K562 (cell line): ENCODE data around the gene BLOC1S3. TPM values are rescaled to one million over a fixed set of nuclear protein-coding genes. Genes with fewer than 3 reads are reported as not detected.
A peak's percentile ranks its signal among the peaks of the same experiment; 100 is the strongest.

Experiments
- CEBPG ChIP-seq, 3 experiments: fragments of 200-800 bp in 1 of 3; sonication (Bioruptor generic) in 1 of 3; sonication (generic) in 1 of 3; formaldehyde crosslinking in 1 of 3; IDR thresholded peaks in 2 of 3; conservative IDR thresholded peaks in 1 of 3; 2 replicates each; pipeline versions ENCODE4 v1.6.1 to v1.8.0; 2016 to 2022; ENCODE audit warnings: missing compliant biosample characterization in 2 of 3, missing genetic modification characterization in 2 of 3, mild to moderate bottlenecking in 1 of 3, missing genetic modification reagents in 1 of 3
- CREB1 ChIP-seq, 2 experiments: sonication (generic) in 1 of 2; formaldehyde crosslinking in 1 of 2; IDR thresholded peaks; 2 replicates each; pipeline versions ENCODE4 v1.6.1 to v1.8.0; 2012 to 2022; ENCODE audit warnings: inconsistent platforms in 1 of 2, mild to moderate bottlenecking in 1 of 2, missing genetic modification reagents in 1 of 2, moderate library complexity in 1 of 2
- GABPB2 ChIP-seq: fragments of 250-450 bp; sonication (Bioruptor Pico); conservative IDR thresholded peaks from 2 replicates; pipeline ENCODE4 v1.5.1; 2021; ENCODE audit warnings: mild to moderate bottlenecking
- ID3 ChIP-seq, 2 experiments: fragments of 250-450 bp in 1 of 2; fragments of 450-650 bp in 1 of 2; sonication (Bioruptor Pico) in 1 of 2; IDR thresholded peaks; 2 replicates each; pipeline versions ENCODE4 v1.6.1 to v1.8.0; 2016 to 2021; ENCODE audit warnings: mild to moderate bottlenecking in 2 of 2, moderate library complexity in 2 of 2, missing compliant biosample characterization in 1 of 2, missing genetic modification characterization in 1 of 2
- L3MBTL2 ChIP-seq: fragments of 450-650 bp; IDR thresholded peaks from 2 replicates; pipeline ENCODE4 v1.6.1; 2016; ENCODE audit warnings: mild to moderate bottlenecking, moderate library complexity
- RBM25 ChIP-seq: fragments of 200-400 bp; formaldehyde crosslinking; IDR thresholded peaks from 2 replicates; pipeline ENCODE4 v1.6.1; 2018; ENCODE audit warnings: low read length, low read depth, moderate library complexity; ENCODE audit not compliant: severe bottlenecking
- TAF15 ChIP-seq: fragments of 200-400 bp; formaldehyde crosslinking; IDR thresholded peaks from 2 replicates; pipeline ENCODE4 v1.6.1; 2017; ENCODE audit warnings: mild to moderate bottlenecking, low read depth, low read length, moderate library complexity
- ZBTB12 ChIP-seq: fragments of 250-450 bp; sonication (Bioruptor Pico); IDR thresholded peaks from 2 replicates; pipeline ENCODE4 v1.4.0; 2020
- ZNF318 ChIP-seq, 2 experiments: fragments of 450-650 bp; IDR thresholded peaks; 2 replicates each; pipeline ENCODE4 v1.6.1; 2016; ENCODE audit warnings: mild to moderate bottlenecking in 2 of 2, borderline replicate concordance in 1 of 2, low read depth in 1 of 2, moderate library complexity in 1 of 2
- ZNF57 ChIP-seq: fragments of 450-650 bp; formaldehyde crosslinking; IDR thresholded peaks from 2 replicates; pipeline ENCODE4 v1.4.0; 2020; ENCODE audit warnings: mild to moderate bottlenecking, moderate library complexity
- ZNF584 ChIP-seq: fragments of 200-800 bp; sonication (Bioruptor generic); IDR thresholded peaks from 2 replicates; pipeline ENCODE4 v1.6.1; 2016; ENCODE audit warnings: low read depth, mild to moderate bottlenecking, missing genetic modification characterization, missing compliant biosample characterization
- ZNF740 ChIP-seq, 3 experiments: fragments of 200-800 bp in 1 of 3; sonication (Bioruptor generic) in 1 of 3; sonication (generic) in 1 of 3; formaldehyde crosslinking in 1 of 3; IDR thresholded peaks; 2 replicates each; pipeline versions ENCODE4 v1.6.1 to v1.8.0; 2016 to 2022; ENCODE audit warnings: mild to moderate bottlenecking in 2 of 3, missing compliant biosample characterization in 2 of 3, missing genetic modification characterization in 2 of 3, missing genetic modification reagents in 1 of 3
- polyA plus RNA-seq, 8 experiments: library from polyadenylated mRNA; depleted of rRNA in 4 of 8; stranded (reverse) in 5 of 8; unstranded in 3 of 8; fragments of >200 nt; fragmentation: Nextera tagmentation in 2 of 8; fragmentation: Illumina TruSeq in 1 of 8; extraction: Ambion mirVana in 2 of 8; extraction: Trizol in 1 of 8; gene quantifications; 2 replicates each; pipeline versions ENCODE4 v1.2.1 to v1.2.3, GENCODE V29; 2011 to 2014; ENCODE audit warnings: inconsistent platforms in 1 of 8, missing spikeins in 1 of 8
- total RNA-seq, 7 experiments: library from RNA; depleted of rRNA in 6 of 7; stranded (reverse); fragments of >200 nt in 6 of 7; fragmentation: Illumina TruSeq in 2 of 7; extraction: Trizol in 2 of 7; gene quantifications; 2 replicates each; pipeline versions ENCODE4 v1.2.1 to v1.2.3, GENCODE V29; 2011 to 2021; ENCODE audit warnings: low replicate concordance in 1 of 7

BLOC1S3 gene
- total and polyA plus RNA-seq, 9 of the 15 experiments (the other 6 are each of a cell fraction or from before 2014, with no cell fraction given) = 3.9 to 20.2 (median 10.4) TPM

GRCh38 chr19:45195764-45196163 lies 17.2 kb downstream of the BLOC1S3 start (continued):
- TF ChIP-seq ID3 (CRISPR knock-in tag; IDR thresholded peaks at IDR 0.05) (no peak), ID3 (tag; IDR thresholded peaks at IDR 0.05) (no peak), ZNF584 (no peak), ZBTB12 (no peak), ZNF57 (CRISPR knock-in tag) (no peak), CEBPG (CRISPR knock-in tag; IDR thresholded peaks at IDR 0.05) (no peak), CEBPG (tag; conservative IDR thresholded peaks at IDR 0.05 in 1 of 2, IDR thresholded peaks at IDR 0.05 in 1 of 2) (no peak), CREB1 (IDR thresholded peaks at IDR 0.05) (no peak), CREB1 (CRISPR knock-in tag; IDR thresholded peaks at IDR 0.05) (no peak), ZNF318 (IDR thresholded peaks at IDR 0.05; ENCODE audit: borderline replicate concordance in 1 of 2, low read depth in 1 of 2) (0 out of 4 replicates have a peak, but pooled peaks of 1 of the 2 experiments have one; percentile 33), L3MBTL2 (peak; percentile 21; the same call in 1 of the 2 replicates), TAF15 (no peak), ZNF740 (CRISPR knock-in tag; IDR thresholded peaks at IDR 0.05) (no peak), ZNF740 (tag; IDR thresholded peaks at IDR 0.05) (no peak), GABPB2 (no peak), RBM25 (no peak)
